GM18505 (cell line): ENCODE data around the gene ADGRL3.

Experiments
- ATAC-seq: cut with Tn5 transposase; IDR thresholded peaks from one replicate; pipeline ENCODE4 v1.9.1; 2021; ENCODE audit not compliant: unreplicated experiment
- POLR2A ChIP-seq: IDR thresholded peaks from 4 replicates; pipeline ENCODE4 v1.6.1; 2011; ENCODE audit warnings: borderline replicate concordance; ENCODE audit not compliant: insufficient read depth, insufficient read length; ENCODE audit errors: extremely low read depth

The ADGRL3 gene

GRCh38 chr4:61889117-61889516 is 689.0 kb downstream of the ADGRL3 start:
- no peak for ATAC-seq
- no peak for TF ChIP-seq POLR2A

- no peak for TF ChIP-seq POLR2A
- ATAC-seq, result no peak
Observed at GRCh38 chr4:61890321-61890720, 690.2 kb downstream of the ADGRL3 start.

DNA sequence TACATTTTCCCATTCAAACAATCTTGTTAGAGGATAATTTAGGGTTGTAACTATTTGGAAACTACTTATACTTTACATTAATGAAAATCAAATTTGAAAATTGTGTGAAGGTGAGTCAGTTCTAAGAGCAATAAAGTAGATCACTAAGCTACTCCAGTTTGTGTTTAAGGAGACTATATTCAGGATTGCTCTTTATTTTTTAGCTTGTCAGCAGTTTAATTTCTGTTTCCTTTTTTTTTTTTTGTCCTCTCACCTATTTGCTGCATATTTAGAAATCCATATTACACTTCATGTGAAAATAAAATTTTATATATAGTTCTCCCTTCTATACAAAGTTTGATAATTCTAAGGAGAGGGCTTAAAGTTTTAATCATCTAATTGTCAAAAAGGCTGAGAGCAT is 691.8 kb downstream of the ADGRL3 start:
- TF ChIP-seq POLR2A, result no peak
- no peak for ATAC-seq

DNA sequence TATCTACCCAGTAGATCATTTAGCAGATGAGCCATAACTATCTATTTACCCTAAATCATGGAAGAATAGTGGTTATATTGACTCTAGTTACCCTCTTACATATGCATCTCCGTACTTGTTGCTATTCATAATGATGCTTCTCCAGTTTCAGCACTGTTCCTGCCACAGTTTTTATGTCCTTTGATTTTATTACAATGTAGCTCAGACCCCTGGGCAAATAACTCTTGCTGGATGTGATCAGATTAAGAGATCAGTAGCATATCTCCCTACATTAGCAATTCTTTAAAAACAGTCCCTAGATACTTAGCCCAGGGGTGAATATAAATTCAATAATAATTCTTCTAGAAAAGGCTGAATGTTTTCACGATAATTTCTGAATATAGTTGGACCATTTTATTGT is 696.5 kb downstream of the ADGRL3 start:
- no peak for TF ChIP-seq POLR2A
- no peak for ATAC-seq

GRCh38 chr4:61909031-61909430 is 708.9 kb downstream of the ADGRL3 start:
- ATAC-seq, result no peak
- TF ChIP-seq POLR2A, result no peak

- TF ChIP-seq POLR2A, result no peak
- no peak for ATAC-seq
Observed at GRCh38 chr4:61911313-61911756, 711.2 kb downstream of the ADGRL3 start.

- TF ChIP-seq POLR2A, result no peak
- ATAC-seq, result no peak
Observed at GRCh38 chr4:61913619-61914018, 713.5 kb downstream of the ADGRL3 start.

DNA sequence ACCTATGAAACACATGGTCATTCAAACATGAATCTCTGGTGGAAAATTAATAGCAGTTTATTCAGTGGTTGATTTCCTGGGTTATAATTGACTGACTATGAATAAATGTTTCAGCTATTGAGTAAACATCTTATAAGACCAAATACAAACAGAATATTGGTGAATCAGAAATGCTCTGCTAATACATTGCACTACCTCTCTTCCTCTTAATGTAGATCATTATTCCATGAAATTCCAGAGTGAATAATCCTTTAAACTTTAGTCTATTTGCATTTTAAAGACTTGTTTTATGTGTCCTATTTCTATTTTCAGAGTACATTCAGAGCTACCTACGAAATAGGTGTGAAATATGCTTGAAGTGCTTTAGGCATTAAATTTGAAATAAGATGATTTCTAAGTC is 715.4 kb downstream of the ADGRL3 start:
- ATAC-seq, result no peak
- TF ChIP-seq POLR2A, result no peak

DNA sequence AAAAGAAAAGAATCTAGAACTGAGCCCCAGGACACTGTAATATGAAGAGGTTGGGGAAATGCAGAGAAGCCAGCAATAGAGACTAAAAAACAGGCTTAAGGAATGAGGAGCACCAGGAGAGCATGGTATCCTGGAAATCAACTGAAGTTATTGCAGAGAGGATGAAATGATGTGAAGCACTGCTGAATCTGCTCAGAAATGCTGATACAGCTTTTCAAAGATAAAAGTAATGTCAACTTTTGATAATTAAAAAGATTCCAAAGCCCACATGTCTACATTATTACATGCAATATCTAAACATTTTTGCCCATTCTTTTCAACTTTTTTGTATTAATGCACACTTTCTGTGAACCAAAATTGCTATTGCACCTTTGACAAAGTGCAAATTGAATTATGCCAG is 718.4 kb downstream of the ADGRL3 start:
- no peak for ATAC-seq
- no peak for TF ChIP-seq POLR2A

DNA sequence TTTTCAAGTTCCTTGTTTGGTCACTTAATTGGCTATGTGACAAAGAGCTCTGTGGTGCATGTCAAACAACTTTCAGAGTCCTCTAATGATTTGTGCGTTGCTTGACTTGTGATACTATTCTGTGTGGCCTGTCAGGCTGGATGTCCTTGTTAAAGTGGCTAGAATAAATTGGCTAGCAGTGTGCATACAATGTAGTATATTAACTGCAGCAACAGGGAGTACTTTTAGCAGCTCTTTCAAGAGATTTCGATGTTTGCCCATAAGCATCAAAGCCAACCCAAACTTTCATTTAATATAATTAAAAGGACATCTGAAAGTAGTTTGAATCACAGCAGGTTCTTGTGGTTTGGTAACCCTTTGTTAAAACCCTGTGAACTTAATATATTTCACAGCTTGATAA is 718.9 kb downstream of the ADGRL3 start:
- no peak for ATAC-seq
- no peak for TF ChIP-seq POLR2A

DNA sequence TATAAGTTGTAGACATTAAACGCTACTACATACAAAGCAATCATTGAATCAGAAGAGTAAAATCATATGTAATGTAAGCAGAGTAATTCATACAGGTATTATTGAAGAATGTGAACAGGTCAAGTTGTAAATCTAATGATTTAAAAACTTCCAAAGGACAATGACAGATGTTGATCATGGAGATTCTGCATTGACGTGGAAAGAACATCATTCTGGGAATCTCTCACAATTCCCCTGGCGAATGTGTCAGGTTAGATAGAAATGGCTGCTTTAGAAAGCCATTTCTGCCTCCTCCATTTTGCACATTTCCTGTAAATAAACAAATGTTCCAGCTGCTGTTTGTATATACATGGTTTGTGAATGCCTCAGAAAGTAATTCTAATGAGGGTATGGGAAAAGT is 719.4 kb downstream of the ADGRL3 start:
- TF ChIP-seq POLR2A, result no peak
- ATAC-seq, result no peak

- TF ChIP-seq POLR2A, result no peak
Observed at GRCh38 chr4:61921920-61922319, 721.8 kb downstream of the ADGRL3 start.

DNA sequence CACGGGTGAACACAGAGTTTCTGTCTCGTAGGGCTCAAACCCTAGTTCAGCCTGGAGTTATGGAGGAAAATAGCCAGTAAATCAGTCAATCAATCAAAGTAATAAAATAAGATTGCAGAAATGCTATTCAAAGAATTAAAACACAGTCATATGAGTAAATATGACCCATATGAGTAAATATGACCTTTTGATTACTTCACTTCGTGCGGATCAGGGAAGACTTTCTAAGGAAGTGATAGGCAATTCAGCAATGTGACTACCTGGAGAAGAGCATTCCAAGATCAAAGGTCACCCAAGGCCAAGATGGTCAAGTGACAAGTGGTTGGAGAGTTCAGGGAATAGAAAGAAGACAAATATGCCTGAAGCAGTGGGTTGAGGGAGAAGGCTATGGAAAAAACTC is 722.6 kb downstream of the ADGRL3 start:
- ATAC-seq, result no peak
- TF ChIP-seq POLR2A, result no peak

More at GRCh38 chr4:61921920-61922319, 721.8 kb downstream of the ADGRL3 start:
- no peak for ATAC-seq

- no peak for TF ChIP-seq POLR2A
- no peak for ATAC-seq
Observed at GRCh38 chr4:61923179-61923578, 723.1 kb downstream of the ADGRL3 start.

DNA sequence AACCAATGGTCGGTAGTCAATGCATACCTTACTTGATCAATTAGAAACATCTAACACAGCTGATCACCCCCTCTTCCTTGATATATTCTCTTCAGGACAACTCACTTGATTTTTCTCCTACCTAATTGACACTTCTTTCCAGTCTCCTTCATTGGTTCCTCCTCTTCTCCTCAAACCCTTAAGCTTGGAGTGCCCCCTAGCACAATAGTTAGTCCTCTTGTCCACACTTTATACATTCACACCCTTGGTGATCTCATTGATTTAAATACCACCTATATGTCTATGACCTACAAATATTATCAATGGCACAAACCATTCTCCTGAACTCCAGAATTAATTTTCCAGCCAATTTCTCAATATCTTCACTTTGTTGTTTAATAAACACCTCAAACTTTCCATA is 724.0 kb downstream of the ADGRL3 start:
- no peak for TF ChIP-seq POLR2A
- no peak for ATAC-seq
